Measurements from ENCODE around the gene RHEX. TPM values are rescaled to one million over a fixed set of nuclear protein-coding genes. Genes with fewer than 3 reads are reported as not detected.

The RHEX gene
- total RNA-seq, 1 donor from 2014 or later = 0.44 TPM

DNA sequence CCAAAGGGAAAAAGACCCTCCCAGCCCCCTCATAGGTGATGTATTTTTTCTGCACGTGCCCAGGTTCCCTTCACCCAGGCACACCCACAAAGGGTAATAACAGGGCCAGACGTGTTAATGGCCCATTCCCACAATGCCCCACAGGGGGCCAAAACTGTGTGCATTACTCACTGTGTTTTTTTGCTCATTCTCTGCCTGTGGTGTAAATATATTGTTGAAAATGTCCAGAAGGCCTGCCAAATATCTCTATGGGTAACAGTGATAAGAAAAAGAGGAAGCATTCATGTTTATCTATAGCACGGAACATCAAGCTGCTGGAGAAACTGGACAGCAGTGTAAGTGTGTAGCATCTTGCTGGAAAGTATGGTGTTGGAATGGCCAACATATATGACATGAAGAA lies 21.9 kb downstream of the RHEX start:
- no peak for DNase-seq
- Histone ChIP-seq H3K36me3 (no peaks in the 10 kb centered on the region), H3K27ac (replicated peaks) (no peak overlapping the region), H3K4me1 (no peaks in the 10 kb centered on the region), H3K27me3 (ENCODE audit: low read depth) (peaks cover 20% of the 10 kb centered on the region), H3K4me3 (no peak overlapping the region), H3K9me3 (replicated peaks) (no peaks in the 10 kb centered on the region)
- intact Hi-C loops (cut with micrococcal nuclease) = no loop called here
- TF ChIP-seq, protein P1, sequence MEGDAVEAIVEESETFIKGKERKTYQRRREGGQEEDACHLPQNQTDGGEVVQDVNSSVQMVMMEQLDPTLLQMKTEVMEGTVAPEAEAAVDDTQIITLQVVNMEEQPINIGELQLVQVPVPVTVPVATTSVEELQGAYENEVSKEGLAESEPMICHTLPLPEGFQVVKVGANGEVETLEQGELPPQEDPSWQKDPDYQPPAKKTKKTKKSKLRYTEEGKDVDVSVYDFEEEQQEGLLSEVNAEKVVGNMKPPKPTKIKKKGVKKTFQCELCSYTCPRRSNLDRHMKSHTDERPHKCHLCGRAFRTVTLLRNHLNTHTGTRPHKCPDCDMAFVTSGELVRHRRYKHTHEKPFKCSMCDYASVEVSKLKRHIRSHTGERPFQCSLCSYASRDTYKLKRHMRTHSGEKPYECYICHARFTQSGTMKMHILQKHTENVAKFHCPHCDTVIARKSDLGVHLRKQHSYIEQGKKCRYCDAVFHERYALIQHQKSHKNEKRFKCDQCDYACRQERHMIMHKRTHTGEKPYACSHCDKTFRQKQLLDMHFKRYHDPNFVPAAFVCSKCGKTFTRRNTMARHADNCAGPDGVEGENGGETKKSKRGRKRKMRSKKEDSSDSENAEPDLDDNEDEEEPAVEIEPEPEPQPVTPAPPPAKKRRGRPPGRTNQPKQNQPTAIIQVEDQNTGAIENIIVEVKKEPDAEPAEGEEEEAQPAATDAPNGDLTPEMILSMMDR (IDR thresholded peaks at IDR 0.05; ENCODE audit: borderline replicate concordance) = no peak

DNA sequence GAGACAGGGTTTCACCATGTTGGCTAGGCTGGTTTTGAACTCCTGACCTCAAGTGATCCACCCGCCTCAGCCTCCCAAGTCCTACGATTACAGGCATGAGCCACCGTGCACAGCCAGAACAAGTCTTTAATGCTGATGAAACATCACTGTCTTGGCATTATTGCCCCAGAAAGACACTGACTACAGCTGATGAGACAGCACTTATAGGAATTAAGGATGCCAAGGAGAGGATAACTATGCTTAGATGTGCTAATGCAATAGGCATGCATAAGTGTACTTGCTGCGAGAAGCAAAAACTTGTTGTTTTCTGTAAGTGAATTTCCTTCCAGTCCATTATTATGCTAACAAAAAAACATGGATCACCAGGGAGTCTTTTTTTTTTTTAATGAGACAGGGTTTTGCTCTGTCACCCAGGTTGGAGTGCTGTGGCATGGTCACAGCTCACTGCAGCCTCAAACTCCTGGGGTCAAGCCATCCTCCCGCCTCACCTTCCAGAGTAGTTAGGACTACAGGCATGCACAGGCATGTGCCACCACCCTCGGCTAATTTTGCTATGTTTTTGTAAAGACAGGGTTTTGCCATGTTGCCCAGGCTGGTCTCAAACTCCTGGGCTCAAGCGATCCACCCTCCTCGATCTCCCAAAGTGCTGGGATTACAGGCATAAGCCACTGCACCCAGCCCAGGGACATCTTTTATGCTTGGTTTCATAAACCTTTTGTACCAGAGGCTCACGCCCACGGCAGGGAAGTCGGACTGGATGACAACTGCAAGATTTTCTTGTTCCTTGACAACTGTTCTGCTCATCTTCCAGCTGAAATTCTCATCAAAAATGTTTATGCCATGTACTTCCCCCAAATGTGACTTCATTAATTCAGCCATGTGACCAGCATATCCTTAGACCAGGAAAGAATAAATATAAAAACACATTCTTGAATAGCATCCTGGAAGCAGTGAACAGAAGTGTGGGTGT lies 23.1 kb downstream of the RHEX start:
- H3K4me1 ChIP-seq = no peaks in the 10 kb centered on the region
- no peak overlapping the region for H3K4me3 ChIP-seq
- no peak for DNase-seq
- no peaks in the 10 kb centered on the region for H3K36me3 ChIP-seq
- H3K9me3 ChIP-seq (replicated peaks) = no peaks in the 10 kb centered on the region
- intact Hi-C loops (cut with micrococcal nuclease) = no loop called here
- H3K27me3 ChIP-seq (ENCODE audit: low read depth) = peaks cover 20% of the 10 kb centered on the region
- no peak overlapping the region for H3K27ac ChIP-seq (replicated peaks)
- TF ChIP-seq, protein P1 (IDR thresholded peaks at IDR 0.05; ENCODE audit: borderline replicate concordance) = no peak

DNA sequence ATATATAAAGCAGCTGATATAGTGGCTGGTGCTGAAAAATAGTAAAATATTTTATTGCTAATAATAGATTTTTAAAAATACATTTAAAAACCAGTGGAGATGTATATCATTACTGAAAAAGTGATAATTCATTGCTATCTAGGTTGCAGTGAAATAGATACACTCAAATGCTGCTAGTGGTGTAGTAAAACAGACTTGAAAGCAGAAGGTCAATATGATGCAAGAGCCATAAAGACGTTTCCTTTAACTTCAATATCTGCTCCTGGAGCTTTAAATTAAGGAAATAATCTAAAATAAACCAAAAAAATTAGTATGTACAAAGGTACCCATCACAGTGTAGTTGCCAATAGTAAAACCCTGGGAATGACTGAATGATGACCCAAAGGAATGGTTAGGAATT lies 26.2 kb downstream of the RHEX start:
- TF ChIP-seq, protein P1 (IDR thresholded peaks at IDR 0.05; ENCODE audit: borderline replicate concordance) = no peak
- Histone ChIP-seq H3K4me1 (peaks cover 6% of the 10 kb centered on the region), H3K36me3 (no peaks in the 10 kb centered on the region), H3K27me3 (ENCODE audit: low read depth) (peaks cover 20% of the 10 kb centered on the region), H3K27ac (replicated peaks) (no peak overlapping the region), H3K4me3 (no peak overlapping the region), H3K9me3 (replicated peaks) (no peaks in the 10 kb centered on the region)
- intact Hi-C loops (cut with micrococcal nuclease) = no loop called here
- DNase-seq = no peak

DNA sequence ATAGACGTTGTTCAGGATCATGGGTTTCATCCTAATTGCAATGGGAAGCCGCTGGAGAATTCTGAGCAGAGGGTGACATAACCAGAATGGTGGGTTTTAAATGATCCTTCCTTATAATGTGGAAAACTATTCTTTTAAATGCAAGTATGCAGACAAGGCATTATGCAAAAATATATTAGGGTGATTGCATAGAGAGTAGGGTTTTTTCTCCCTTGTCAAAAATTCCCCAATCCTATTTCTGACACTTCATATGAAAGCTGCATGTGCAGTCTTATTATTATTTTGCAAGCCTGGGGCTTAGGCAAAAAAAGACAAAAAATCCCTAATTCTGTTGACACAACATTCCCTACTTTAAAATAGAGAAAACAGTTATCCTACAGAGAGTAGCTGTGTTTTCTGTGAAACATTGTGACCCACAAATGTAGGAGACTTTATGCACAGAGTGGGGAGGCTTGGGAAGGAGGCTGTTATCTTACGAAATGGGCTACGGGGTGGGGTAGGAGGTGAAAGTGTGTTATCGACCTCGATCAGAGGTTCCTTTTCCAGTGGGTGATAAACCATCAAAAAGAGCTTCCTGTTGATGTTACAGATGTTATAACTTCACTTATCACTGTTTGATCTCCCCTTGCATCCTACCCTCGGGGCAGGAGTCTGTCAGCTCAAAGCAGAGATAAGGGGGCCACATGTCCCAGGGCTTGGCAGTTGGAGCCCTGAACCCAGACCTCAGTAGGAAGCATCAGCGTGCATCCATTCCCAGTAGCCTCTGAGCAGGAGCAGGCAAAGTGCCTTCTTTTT lies 27.2 kb downstream of the RHEX start:
- TF ChIP-seq, protein P1 (IDR thresholded peaks at IDR 0.05; ENCODE audit: borderline replicate concordance) = no peak
- no peak for DNase-seq
- Histone ChIP-seq H3K4me3 (no peak overlapping the region), H3K9me3 (replicated peaks) (no peaks in the 10 kb centered on the region), H3K36me3 (no peaks in the 10 kb centered on the region), H3K27ac (replicated peaks) (no peak overlapping the region), H3K4me1 (peaks cover 6% of the 10 kb centered on the region), H3K27me3 (ENCODE audit: low read depth) (peaks cover 20% of the 10 kb centered on the region)
- intact Hi-C loops (cut with micrococcal nuclease) = no loop called here

DNA sequence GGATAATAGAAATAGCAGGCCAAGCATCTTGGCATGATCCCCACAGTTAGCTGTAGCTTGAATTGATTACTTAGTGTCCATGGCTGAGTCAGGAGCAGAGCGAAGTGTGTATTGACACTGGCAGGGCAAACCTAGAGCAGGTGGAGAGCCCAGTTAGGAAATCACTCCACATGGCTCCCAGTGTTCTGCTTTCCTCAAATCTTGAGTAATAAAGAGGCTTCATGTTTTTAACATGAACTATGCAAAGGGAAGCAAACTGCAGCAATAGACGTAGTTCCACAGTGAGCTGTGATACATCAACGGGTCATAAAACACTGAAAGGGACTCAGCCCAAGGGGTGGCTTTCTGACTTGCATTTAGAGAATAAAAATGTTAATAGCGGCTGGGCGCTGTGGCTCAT lies 28.9 kb downstream of the RHEX start:
- Histone ChIP-seq H3K36me3 (no peaks in the 10 kb centered on the region), H3K9me3 (replicated peaks) (no peaks in the 10 kb centered on the region), H3K27me3 (ENCODE audit: low read depth) (peaks cover 14% of the 10 kb centered on the region), H3K4me3 (no peak overlapping the region), H3K4me1 (peaks cover 6% of the 10 kb centered on the region), H3K27ac (replicated peaks) (no peak overlapping the region)
- intact Hi-C loops (cut with micrococcal nuclease) = no loop called here
- TF ChIP-seq, protein P1 (IDR thresholded peaks at IDR 0.05; ENCODE audit: borderline replicate concordance) = no peak
- no peak for DNase-seq
